ENCODE results near the gene CNGB1. TPM values are rescaled to one million over a fixed set of nuclear protein-coding genes. Genes with fewer than 3 reads are reported as not detected.

The CNGB1 gene
- total RNA-seq, 1 experiment from 2014 or later: not detected

DNA sequence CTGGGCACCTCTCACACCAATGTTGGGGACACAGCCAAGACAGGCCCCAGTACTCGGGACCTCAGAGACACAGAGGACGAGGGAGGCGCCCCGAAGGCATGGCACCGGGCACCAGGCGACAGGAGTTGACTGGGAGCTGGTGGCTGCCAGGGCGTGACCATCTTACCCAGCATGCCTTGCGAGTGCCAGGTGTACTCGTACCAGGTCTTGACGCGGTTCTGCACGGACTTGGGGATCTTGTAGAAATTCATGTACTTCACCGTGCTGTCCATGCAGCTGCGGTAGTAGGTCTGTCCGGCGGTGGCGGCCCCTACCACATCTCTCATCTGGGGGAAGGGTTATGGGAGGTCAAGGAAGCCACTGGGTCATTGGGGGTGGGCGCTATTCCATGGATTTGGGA is 67.3 kb downstream of the CNGB1 start:
- no peak for DNase-seq (ENCODE audit: low read depth, low spot score)
- Histone ChIP-seq H3K4me3 (replicated peaks in 1 of 2; ENCODE audit: low read depth in 1 of 2, low read length in 2 of 2) (no peak overlapping the region), H3K36me3 (ENCODE audit: control insufficient read depth in 1 of 2, insufficient read depth in 2 of 2, low read length in 2 of 2) (no peaks in the 10 kb centered on the region), H3K9ac (ENCODE audit: low read length) (no peak overlapping the region), H3K4me1 (ENCODE audit: control insufficient read depth in 1 of 2, insufficient read depth in 2 of 2, low read length in 2 of 2) (peaks cover 0 to 11% of the 10 kb centered on the region in 2 experiments; a peak in 2 of 4 replicates), H3K27me3 (ENCODE audit: insufficient read depth, low read length) (no peaks in the 10 kb centered on the region), H3K9me2 (ENCODE audit: insufficient read depth) (no peaks in the 10 kb centered on the region), H3K27ac (ENCODE audit: low read depth, low read length) (no peak overlapping the region), H3K4me2 (ENCODE audit: low read length) (no peak overlapping the region), H2AFZ (ENCODE audit: low read depth, low read length, poor library complexity, severe bottlenecking) (no peak overlapping the region), H4K20me1 (ENCODE audit: insufficient read depth) (no peaks in the 10 kb centered on the region), H3K79me2 (ENCODE audit: insufficient read depth, low read length) (no peaks in the 10 kb centered on the region), H3K9me3 (ENCODE audit: control insufficient read depth in 1 of 2, insufficient read depth in 1 of 2, low read depth in 1 of 2, low read length in 2 of 2) (no peaks in the 10 kb centered on the region)
- ChIA-PET CTCF (no interaction called here), RAD21 (ENCODE audit: low non-redundant PET in 1 of 2, low total read pairs in 2 of 2, uncharacterized antibody in 2 of 2, unreplicated experiment in 2 of 2) (no interaction called here), POLR2A (no interaction called here)
- BruUV-seq (replicated peaks): no TSS peak
- no peak for ATAC-seq
- TF ChIP-seq ATF3 (IDR thresholded peaks at IDR 0.05): no peak
- TF ChIP-seq EGR1 (IDR thresholded peaks at IDR 0.05; ENCODE audit: low read depth): no peak
- no peak for TF ChIP-seq POLR2AphosphoS5 (IDR thresholded peaks at IDR 0.05; ENCODE audit: low read depth, low read length)
- no peak for TF ChIP-seq JUND (IDR thresholded peaks at IDR 0.05)
- no peak for TF ChIP-seq RAD21 (IDR thresholded peaks at IDR 0.05; ENCODE audit: low read depth)
- no peak for TF ChIP-seq REST (IDR thresholded peaks at IDR 0.05; ENCODE audit: low read depth)
- TF ChIP-seq SRF (IDR thresholded peaks at IDR 0.05; ENCODE audit: low read depth): no peak
- TF ChIP-seq CEBPB (IDR thresholded peaks at IDR 0.05; ENCODE audit: low read depth): no peak
- no peak for TF ChIP-seq TCF7L2 (IDR thresholded peaks at IDR 0.05; ENCODE audit: borderline replicate concordance, extremely low read depth, insufficient read depth, insufficient read length)
- intact Hi-C loops (cut with micrococcal nuclease): no loop called here

All from HCT116 (cell line).